Vein endothelial cell (primary cell): ENCODE measurements around the gene SPTBN2. TPM values are rescaled to one million over a fixed set of nuclear protein-coding genes. Genes with fewer than 3 reads are reported as not detected.

ENCODE experiments used
- small RNA-seq: library from RNA; depleted of rRNA; stranded (forward); fragments of <200 nt; gene quantifications from one replicate; pipeline ENCODE3, GENCODE V24; 2012
- total RNA-seq: library from RNA; depleted of rRNA; stranded (reverse); fragments of >200 nt; gene quantifications from 2 replicates; pipeline ENCODE4 v1.2.3, GENCODE V29; 2012

Gene SPTBN2
- total RNA-seq: 31.9 and 54.9 TPM in 2 replicates

DNA sequence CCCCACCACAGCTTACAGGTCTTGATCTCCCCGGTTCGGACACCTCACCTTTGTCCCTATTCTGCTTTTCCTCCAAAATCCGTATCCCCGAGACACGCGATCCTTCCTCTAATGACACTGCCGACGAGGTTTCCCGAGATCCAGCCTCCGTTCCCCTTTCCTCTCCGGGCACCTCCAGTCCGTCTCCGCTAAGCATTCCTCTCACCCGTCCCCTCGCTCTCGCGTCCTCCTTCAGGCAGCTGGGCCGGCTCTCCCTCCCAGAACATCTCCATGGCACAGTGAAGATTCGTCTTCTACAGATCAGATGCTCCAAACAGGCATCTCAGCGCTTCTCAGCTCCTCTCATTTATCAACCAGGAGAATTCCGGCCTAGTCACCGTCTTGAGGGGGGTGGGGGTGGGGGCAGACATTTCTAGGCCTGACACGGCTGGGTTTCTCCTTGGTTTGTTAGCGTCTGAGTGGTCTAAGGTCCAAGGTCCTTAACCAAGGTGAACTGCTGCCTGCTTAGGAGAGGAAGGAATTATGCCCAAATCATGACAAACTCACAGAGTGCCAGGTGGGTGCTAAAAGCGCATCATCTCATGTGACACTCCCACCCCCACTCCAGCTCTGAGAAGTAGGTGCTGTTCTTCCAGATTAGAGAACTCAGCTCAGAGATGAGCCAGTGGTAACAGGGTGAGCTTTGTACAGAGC lies at the start of gene SPTBN2:
SPTBN2 (minus strand) TSS at position 524 of the 693 bp plus-strand sequence. CDS start 7,976 bp downstream, outside the sequence.

DNA sequence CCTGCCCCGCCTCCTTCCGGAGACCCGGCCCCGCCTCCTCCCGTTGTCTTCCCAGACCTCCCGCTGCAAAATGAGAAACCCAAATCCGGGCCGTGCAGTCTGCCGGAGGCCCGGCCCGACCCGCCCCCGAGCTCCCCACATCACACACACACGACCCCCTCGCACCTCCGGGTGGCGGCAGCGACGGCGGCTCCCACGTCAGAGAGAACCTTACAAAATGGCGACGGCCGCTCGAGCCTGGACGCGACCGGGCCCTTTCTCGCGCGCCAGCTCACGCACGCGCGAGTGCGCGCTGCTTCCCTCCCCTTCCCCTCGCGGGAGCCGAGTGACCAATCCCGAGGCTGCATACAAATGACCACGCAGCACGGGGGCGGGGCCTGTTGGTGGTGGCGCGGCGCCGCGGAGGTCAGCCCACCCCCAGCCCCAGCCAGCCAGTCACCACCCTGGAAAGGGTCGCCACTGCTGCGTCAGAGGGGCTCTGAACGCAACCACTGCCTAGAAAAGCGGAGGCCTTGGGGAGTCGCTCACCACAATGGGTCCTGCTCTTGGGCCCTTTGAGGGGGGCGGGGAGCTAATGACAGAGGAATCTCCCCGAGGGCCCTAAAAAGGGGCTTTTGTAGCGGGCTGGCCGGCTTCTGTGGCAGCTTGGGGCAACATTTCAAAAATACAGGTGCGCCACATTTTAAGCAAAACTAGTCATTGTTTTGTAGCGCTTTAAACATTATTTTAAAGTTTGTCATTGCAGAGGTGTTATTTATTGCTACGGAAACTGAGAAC lies 51.2 kb downstream of the SPTBN2 start, which contains the start of gene RBM4B:
RBM4B (minus strand) TSS at position 289 of the 777 bp plus-strand sequence. CDS start 808 bp downstream, outside the sequence.

DNA sequence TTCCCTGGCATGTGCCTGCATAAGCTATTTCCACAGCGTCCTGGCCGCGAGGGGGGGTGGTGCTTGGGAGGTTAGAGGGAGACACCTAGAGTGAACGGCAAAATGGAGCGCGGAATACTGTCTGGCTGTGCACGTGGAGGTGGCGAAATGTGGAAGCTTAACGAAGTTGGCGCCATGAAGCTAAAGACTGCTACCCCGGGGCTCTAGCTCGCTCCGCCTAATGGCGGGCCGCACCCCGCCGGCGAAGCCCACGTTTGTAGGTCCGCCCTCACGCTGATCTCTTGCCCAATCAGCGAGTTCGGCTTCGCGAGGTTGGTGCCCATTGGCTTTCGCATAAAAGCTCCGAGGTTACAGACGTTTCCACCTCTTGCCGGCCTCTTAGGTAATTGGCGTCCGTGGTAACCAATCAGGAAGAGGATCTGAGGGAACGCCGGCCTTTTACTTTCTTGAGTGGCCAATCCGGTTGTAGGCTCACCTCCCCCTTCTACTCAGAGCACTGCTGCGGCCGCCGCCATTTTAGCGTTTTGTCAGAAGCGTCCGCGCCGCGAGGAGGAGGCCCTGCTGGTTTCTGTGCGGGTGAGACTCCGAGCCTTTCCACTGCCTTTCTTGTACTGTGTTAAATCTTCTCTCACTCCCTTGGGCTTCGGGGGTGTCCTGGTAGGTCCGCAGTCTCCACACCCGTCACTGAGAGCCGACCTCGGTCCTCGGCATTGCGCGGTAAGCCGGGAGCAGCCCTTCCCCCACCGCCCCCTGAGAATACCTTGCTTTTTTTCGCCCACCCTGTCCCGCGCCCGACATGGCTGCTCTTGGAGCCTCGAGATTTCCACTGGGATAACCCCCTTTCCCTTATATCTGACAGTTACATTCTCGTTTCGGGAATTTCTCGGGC lies 90.6 kb downstream of the SPTBN2 start, which contains the start of gene RBM4:
RBM4 (plus strand) TSS at position 527 of the 889 bp plus-strand sequence. CDS start 1,009 bp downstream, outside the sequence.

Small RNAs within 50 kb of the gene (small RNA-seq; reads per million reads assigned to genes)
- gene RN7SL12P: not detected

Other genes starting within 250 kb of the SPTBN2 start
- 56.0 and 73.5 TPM in 2 replicates for gene DPP3, start 248.8 kb downstream of the SPTBN2 start, total RNA-seq
- 28.4 and 43.8 TPM in 2 replicates for gene BBS1, start 218.6 kb downstream of the SPTBN2 start, total RNA-seq
- gene ZDHHC24, start 183.2 kb downstream of the SPTBN2 start, total RNA-seq: 18.4 and 24.2 TPM in 2 replicates
- gene ACTN3, start 182.3 kb downstream of the SPTBN2 start, total RNA-seq: 0.19 TPM in 1 of 2 replicates, not detected in the other
- 14.5 and 26.8 TPM in 2 replicates for gene CTSF, start 160.6 kb downstream of the SPTBN2 start, total RNA-seq
- gene CCDC87, start 136.2 kb downstream of the SPTBN2 start, total RNA-seq: 0.65 and 0.67 TPM in 2 replicates
- 25.7 and 34.0 TPM in 2 replicates for gene CCS, start 136.0 kb downstream of the SPTBN2 start, total RNA-seq
- gene RBM14, start 112.6 kb downstream of the SPTBN2 start, total RNA-seq: 33.3 and 46.0 TPM in 2 replicates
- gene RBM4, start 90.5 kb downstream of the SPTBN2 start, total RNA-seq: 123 and 130 TPM in 2 replicates
- gene RBM4B, start 51.3 kb downstream of the SPTBN2 start, total RNA-seq: 17.1 and 19.9 TPM in 2 replicates
- gene RCE1, start 114.2 kb upstream of the SPTBN2 start, total RNA-seq: 20.3 and 22.9 TPM in 2 replicates
- 33.6 and 34.3 TPM in 2 replicates for gene LRFN4, start 127.8 kb upstream of the SPTBN2 start, total RNA-seq
- gene PC, start 229.2 kb upstream of the SPTBN2 start, total RNA-seq: 5.9 and 7.9 TPM in 2 replicates
- not detected in 2 replicates for gene C11orf86, start 246.1 kb upstream of the SPTBN2 start, total RNA-seq